Activated naive CD4-positive, alpha-beta T cell treated with Interleukin-2 at 50 U/mL for 16 hours (primary cell): ENCODE data around the gene CHCHD5.
"Not testable (repeated sequence)": the region's sequence is repeated elsewhere in the genome, so short reads cannot be mapped to it uniquely, and the experiment has no call there.

Source experiments
- DNase-seq: peaks from one replicate; pipeline ENCODE4 v3.0.0-alpha.2; 2020

Gene CHCHD5

GRCh38 chr2:112588611-112589045 lies 4.2 kb downstream of the CHCHD5 start:
- no peak for DNase-seq

- no peak for DNase-seq
Observed at GRCh38 chr2:112591413-112591812, 7.0 kb downstream of the CHCHD5 start.

- DNase-seq, result no peak
Observed at GRCh38 chr2:112593736-112594135, 9.3 kb downstream of the CHCHD5 start.

GRCh38 chr2:112597537-112598322 lies 13.3 kb downstream of the CHCHD5 start:
- no peak for DNase-seq

- DNase-seq, result no peak
Observed at GRCh38 chr2:112600634-112601033, 16.2 kb downstream of the CHCHD5 start.

GRCh38 chr2:112601754-112602153 lies 17.3 kb downstream of the CHCHD5 start:
- no peak for DNase-seq

GRCh38 chr2:112602917-112603316 lies 18.5 kb downstream of the CHCHD5 start:
- no peak for DNase-seq

GRCh38 chr2:112603731-112604130 lies 19.3 kb downstream of the CHCHD5 start:
- no peak for DNase-seq

- DNase-seq, result no peak
Observed at GRCh38 chr2:112604952-112605351, 20.5 kb downstream of the CHCHD5 start.

GRCh38 chr2:112605926-112606325 lies 21.5 kb downstream of the CHCHD5 start:
- DNase-seq, result no peak

GRCh38 chr2:112606547-112606946 lies 22.1 kb downstream of the CHCHD5 start:
- no peak for DNase-seq

- no peak for DNase-seq
Observed at GRCh38 chr2:112607680-112608438, 23.4 kb downstream of the CHCHD5 start.

- DNase-seq, result not testable (repeated sequence)
Observed at GRCh38 chr2:112609320-112609719, 24.9 kb downstream of the CHCHD5 start.

- DNase-seq, result not testable (repeated sequence)
Observed at GRCh38 chr2:112612283-112612682, 27.9 kb downstream of the CHCHD5 start.

GRCh38 chr2:112614201-112614840 lies 29.9 kb downstream of the CHCHD5 start:
- DNase-seq, result no peak

GRCh38 chr2:112615051-112615450 lies 30.6 kb downstream of the CHCHD5 start:
- DNase-seq, result no peak

GRCh38 chr2:112615798-112616197 lies 31.4 kb downstream of the CHCHD5 start:
- DNase-seq, result not testable (repeated sequence)

GRCh38 chr2:112618383-112618782 lies 34.0 kb downstream of the CHCHD5 start:
- no peak for DNase-seq

- DNase-seq, result no peak
Observed at GRCh38 chr2:112621790-112622527, 37.5 kb downstream of the CHCHD5 start.

GRCh38 chr2:112622528-112622849 lies 38.1 kb downstream of the CHCHD5 start:
- DNase-seq, result no peak

GRCh38 chr2:112623913-112624777 lies 39.7 kb downstream of the CHCHD5 start:
- DNase-seq, result peak; percentile 76

- DNase-seq, result no peak
Observed at GRCh38 chr2:112625474-112626114, 41.2 kb downstream of the CHCHD5 start.
